Right renal cortex interstitium (tissue), 3 donors: ENCODE results near the gene STUB1. TPM values are rescaled to one million over a fixed set of nuclear protein-coding genes. Genes with fewer than 3 reads are reported as not detected.
A peak's percentile ranks its signal among the peaks of the same experiment; 100 is the strongest.

Experiments used
- DNase-seq, 3 donors: peaks; one replicate each; pipeline ENCODE4 v3.0.0-alpha.2; 2013; ENCODE audit warnings: low read depth in 3 of 3, low spot score in 2 of 3
- polyA plus RNA-seq, 3 donors: library from polyadenylated mRNA; unstranded; fragments of 120-200 nt; gene quantifications; one replicate each; pipeline ENCODE4 v1.2.1, GENCODE V29; 2013; ENCODE audit not compliant: insufficient read length in 3 of 3

Gene STUB1
- polyA plus RNA-seq, 3 donors: 117 to 125 (median 120) TPM

DNA sequence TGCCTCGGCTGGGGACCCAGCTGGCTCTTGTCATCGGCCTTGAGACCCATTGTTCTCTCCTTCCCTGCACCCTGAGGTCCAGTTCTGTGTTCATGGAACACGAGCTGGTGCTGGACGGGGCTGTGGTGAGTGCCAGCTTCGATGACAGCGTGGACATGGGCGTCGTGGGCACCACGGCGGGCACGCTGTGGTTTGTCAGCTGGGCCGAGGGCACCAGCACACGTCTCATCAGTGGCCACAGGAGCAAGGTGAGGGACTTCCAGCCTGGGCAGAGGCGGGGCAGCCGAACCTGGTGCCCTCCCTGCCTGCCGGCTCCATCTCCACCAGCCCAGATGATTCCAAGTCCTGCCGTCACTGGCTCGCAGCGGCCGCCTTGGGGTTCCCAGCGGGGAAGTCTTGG is 17.6 kb upstream of the STUB1 start:
- no peak for DNase-seq

GRCh38 chr16:666572-666971 is 13.6 kb upstream of the STUB1 start:
- no peak for DNase-seq

- no peak for DNase-seq
These were observed 13.0 kb upstream of the STUB1 start for GRCh38 chr16:667113-667779.

DNA sequence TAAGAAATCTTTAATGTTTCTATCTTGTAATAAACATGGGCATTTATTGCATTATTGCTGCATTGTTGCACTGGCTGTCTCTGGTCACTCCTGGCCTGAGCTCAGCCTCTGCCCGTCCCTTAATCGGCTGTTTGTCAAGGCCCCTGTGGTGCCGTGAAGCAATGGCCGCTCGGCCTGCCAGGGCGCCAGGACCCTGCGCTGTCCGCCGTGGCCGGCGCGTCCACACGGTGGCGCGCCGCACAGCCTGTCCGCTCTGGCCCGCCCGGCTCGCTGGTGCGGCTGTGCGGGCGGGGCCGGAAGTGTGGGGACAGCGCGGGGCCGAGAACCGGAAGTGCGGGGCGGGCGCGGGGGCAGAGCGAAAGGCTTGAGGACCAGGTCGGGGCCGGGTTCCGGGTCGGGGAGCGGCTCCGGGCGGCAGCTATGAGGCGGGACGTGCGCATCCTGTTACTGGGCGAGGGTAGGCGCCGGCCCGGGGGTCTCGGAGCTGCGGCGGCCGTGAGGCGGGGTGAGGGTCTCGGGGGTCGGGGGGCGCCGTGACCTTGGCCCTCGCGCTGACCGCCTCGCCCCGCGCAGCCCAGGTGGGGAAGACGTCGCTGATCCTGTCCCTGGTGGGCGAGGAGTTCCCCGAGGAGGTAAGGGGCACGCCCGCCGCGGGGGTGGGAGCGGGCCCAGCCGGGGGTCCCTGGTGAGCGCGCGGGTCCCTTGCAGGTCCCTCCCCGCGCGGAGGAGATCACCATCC is 12.3 kb upstream of the STUB1 start, which contains the start of gene RHOT2:
TSS of gene RHOT2 (plus strand) at position 353 of the 739 bp plus-strand sequence. CDS start at position 421, 68 bp downstream.
- peak in 2 of 3 donors; percentile 78 to 84 for DNase-seq

GRCh38 chr16:668519-669171 is 11.6 kb upstream of the STUB1 start:
- no peak for DNase-seq

GRCh38 chr16:669666-670065 is 10.5 kb upstream of the STUB1 start:
- no peak for DNase-seq

GRCh38 chr16:670485-671352 is 9.5 kb upstream of the STUB1 start:
- DNase-seq: no peak

DNA sequence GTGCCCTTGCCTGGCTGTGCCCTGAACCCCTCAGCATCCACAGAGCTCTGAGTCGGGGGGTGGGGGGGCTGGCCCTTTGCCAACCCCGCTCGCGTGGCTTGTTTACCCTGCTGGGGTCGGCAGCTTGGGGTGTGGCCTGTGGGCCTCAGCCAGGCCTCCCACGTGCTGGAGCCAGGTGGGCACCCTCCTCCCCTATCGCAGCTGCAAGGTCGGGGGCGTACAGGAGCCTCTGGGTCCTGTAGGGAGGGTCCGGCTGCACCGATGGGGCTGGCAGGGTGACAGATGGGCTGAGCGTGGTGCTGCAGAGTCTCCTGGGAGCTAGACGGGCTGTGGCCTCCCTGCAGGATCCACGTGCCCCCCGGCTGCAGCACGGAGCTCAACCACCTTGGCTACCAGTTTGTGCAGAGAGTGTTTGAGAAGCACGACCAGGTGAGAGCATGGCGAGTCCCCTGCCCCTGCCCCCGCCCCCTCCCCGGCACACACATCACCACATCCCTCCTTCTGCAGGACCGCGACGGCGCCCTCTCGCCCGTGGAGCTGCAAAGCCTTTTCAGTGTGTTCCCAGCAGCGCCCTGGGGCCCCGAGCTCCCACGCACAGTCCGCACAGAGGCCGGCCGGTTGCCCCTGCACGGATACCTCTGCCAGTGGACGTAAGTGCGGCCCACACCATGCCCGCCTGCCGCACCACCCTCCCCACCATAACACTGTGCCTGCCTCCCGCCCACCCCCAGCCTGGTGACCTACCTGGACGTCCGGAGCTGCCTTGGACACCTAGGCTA is 8.7 kb upstream of the STUB1 start:
- no peak for DNase-seq

DNA sequence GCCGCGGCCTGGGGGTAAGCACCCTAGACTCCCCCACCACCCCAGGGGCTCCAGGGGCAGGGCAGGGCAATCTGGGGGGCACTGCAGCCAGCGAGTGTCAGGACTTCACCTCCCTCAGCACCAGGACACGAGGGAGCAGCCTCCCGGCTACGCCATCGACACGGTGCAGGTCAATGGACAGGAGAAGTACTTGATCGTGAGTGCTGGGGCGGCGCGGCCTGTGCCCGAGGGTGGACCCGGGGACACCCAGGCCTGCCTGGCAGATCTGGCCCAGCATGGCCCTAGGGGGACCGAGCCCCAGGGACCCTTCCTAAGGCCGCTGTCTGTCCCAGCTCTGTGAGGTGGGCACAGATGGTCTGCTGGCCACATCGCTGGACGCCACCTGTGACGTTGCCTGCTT is 7.8 kb upstream of the STUB1 start:
- DNase-seq: no peak

- no peak for DNase-seq
These were observed 7.4 kb upstream of the STUB1 start for GRCh38 chr16:672851-673250.

- DNase-seq: no peak
These were observed 6.7 kb upstream of the STUB1 start for GRCh38 chr16:673399-673991.

- DNase-seq: no peak
These were observed 5.9 kb upstream of the STUB1 start for GRCh38 chr16:674214-674881.

DNA sequence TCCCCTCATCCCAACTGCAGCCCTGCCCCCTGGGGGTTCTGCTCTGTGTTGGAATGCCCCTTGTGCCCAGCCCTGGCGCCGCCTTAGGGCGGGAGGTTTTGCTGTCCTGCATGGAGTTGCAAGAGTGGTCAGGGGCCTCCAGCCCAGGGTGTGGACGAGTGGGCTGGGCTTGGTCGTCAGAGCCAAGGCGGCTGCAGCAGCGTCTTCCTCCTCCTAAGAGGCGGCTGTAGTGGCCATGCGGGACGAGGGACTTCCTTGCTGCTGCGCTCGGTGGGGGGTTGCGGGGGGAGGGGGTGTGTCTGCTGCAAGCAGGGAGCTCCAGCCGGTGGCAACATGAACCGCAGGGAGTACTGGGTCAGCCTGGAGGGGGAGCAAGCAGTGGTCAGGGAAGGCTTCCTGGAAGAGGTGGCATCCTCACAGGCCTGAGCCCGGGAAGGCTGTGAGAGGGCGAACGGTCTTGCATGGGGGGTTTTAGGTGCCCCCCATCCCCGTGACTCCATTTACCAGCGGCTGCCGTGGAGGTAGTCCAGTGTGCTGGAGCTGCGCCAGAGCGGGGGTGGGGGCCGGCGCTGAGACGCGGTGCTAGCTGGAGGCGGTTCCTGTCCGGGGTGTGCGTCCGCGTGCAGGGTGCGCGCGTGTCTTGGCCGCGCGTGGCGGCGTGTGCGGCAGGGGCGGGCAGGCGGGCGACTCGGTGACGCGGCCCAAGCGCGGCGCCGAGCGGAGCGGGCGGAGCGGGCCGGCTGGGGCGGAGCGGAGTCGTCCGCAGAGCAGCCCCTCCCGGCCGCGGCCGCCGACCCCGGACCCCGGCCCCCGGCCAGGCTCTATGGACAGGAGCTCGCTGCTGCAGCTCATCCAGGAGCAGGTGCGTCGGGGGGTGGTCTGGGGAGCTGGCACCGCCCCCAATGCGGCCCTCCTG is 5.0 kb upstream of the STUB1 start, which contains the start of gene RHBDL1:
TSS of gene RHBDL1 (plus strand) at position 704 of the 916 bp plus-strand sequence. CDS start at position 824, 120 bp downstream.
- DNase-seq: no peak

GRCh38 chr16:675884-676564 is 4.2 kb upstream of the STUB1 start:
- no peak for DNase-seq

GRCh38 chr16:676565-676902 is 3.7 kb upstream of the STUB1 start:
- no peak for DNase-seq

GRCh38 chr16:676913-677312 is 3.3 kb upstream of the STUB1 start:
- DNase-seq: no peak
